Activated naive CD8-positive, alpha-beta T cell treated with anti-CD3 and anti-CD28 coated beads, Interleukin-2, amount 10 ng/mL, durations not matched to agents 7 days and 5 days (primary cell): ENCODE data around the gene NLRP3. TPM values are rescaled to one million over a fixed set of nuclear protein-coding genes. Genes with fewer than 3 reads are reported as not detected.
"Not testable (repeated sequence)": the region's sequence is repeated elsewhere in the genome, so short reads cannot be mapped to it uniquely, and the experiment has no call there.

ENCODE experiments used
- ATAC-seq: fragments of 150-1000 bp; cut with Tn5 transposase; one replicate; pipeline ENCODE4 v1.10.0; 2021; ENCODE audit warnings: low read depth, moderate library complexity
- POLR2A ChIA-PET: fragments of 350-600 bp; sonication (Branson Sonifier 250); formaldehyde crosslinking; loops from one replicate; lab custom pipeline; 2021; ENCODE audit warnings: antibody characterized with exemption; lab: Charles Lee
- DNase-seq: peaks from one replicate; pipeline ENCODE4 v3.0.0; 2021
- H3K27ac Mint-ChIP-seq: one replicate; pipeline ENCODE4 v1.8.0; 2022; ENCODE audit warnings: mild to moderate bottlenecking, mixed read lengths
- H3K27me3 Mint-ChIP-seq: one replicate; pipeline ENCODE4 v1.8.0; 2022; ENCODE audit warnings: mild to moderate bottlenecking, moderate library complexity, mixed read lengths
- H3K36me3 Mint-ChIP-seq: one replicate; pipeline ENCODE4 v1.8.0; 2021; ENCODE audit warnings: mild to moderate bottlenecking, mixed read lengths
- H3K4me1 Mint-ChIP-seq: one replicate; pipeline ENCODE4 v1.8.0; 2021; ENCODE audit warnings: mixed read lengths
- H3K4me3 Mint-ChIP-seq: one replicate; pipeline ENCODE4 v1.8.0; 2022; ENCODE audit warnings: mild to moderate bottlenecking, moderate library complexity, mixed read lengths
- H3K9me3 Mint-ChIP-seq: one replicate; pipeline ENCODE4 v1.8.0; 2021; ENCODE audit warnings: mixed read lengths
- total RNA-seq, 2 experiments: library from RNA; stranded (reverse); gene quantifications; one replicate each; pipeline ENCODE4 v1.2.3, GENCODE V29; 2021

NLRP3 gene
- total RNA-seq, 2 experiments from 2014 or later = 7.0 to 8.9 TPM

DNA sequence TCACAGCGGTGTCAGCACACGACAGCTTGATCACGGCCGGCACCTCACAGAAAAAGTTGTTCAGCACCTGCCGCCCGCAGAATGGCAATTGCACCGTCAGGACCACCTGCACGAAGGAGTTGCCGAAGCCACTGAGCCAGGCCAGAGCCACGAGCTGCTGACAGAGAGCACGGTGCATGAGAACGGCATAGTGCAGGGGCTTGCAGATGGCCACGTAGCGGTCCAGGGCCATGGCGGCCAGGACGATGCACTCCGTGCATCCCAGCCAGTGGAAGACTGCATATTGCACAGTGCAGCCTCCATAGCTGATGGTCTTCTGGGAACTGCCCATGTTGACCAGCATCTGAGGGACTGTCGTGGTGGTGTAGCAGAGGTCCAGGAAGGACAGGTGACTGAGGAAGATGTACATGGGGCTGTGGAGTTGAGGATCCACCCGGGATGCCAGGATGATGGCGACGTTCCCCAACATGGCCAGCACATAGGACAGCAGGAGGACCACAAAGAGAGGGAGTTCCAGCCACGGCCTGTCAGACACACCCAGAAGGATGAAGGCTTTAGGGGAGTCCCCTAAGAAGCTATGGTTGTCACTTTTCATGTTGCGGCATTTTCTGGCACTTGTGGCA is 35.5 kb downstream of the NLRP3 start:
- POLR2A ChIA-PET = no interaction called here
- Mint-ChIP-seq H3K27me3 (peaks cover 2% of the 10 kb centered on the region), H3K9me3 (no peaks in the 10 kb centered on the region), H3K27ac (no peak overlapping the region), H3K4me1 (peaks cover 4% of the 10 kb centered on the region), H3K4me3 (no peak overlapping the region), H3K36me3 (peaks cover 13% of the 10 kb centered on the region)
- ATAC-seq (no peak), DNase-seq (no peak)

DNA sequence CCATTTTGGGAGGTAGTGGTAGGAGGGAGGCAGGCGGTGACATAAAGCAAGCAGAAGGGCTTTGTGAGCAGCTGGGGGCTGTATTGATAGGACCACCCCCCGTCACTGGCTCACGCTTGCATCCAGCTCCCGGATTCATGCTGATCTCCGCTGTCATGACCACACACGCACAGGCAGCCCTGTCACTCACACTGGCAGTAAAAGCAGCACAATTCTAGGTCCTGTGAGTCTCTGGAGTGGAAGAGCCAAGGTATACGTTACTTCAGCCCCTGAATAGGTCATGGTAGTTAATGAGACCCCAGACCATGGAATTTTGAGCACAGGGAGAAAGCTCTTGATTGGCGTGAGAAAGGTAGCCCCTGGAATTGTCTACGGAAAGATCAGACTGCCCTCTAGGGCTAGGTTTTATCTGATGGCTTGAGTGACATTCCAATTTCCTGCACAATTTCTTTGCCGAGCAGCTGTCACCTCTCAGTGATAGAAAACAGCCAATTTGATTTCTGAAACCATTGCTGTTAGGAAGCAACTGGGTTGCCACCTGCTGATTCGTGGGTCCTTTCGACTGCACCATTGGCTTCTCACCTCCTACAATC is 36.6 kb downstream of the NLRP3 start:
- ATAC-seq (no peak), DNase-seq (no peak)
- Mint-ChIP-seq H3K27me3 (peaks cover 2% of the 10 kb centered on the region), H3K27ac (no peak overlapping the region), H3K4me1 (peaks cover 11% of the 10 kb centered on the region), H3K9me3 (no peaks in the 10 kb centered on the region), H3K4me3 (no peak overlapping the region), H3K36me3 (peaks cover 4% of the 10 kb centered on the region)
- POLR2A ChIA-PET = no interaction called here

DNA sequence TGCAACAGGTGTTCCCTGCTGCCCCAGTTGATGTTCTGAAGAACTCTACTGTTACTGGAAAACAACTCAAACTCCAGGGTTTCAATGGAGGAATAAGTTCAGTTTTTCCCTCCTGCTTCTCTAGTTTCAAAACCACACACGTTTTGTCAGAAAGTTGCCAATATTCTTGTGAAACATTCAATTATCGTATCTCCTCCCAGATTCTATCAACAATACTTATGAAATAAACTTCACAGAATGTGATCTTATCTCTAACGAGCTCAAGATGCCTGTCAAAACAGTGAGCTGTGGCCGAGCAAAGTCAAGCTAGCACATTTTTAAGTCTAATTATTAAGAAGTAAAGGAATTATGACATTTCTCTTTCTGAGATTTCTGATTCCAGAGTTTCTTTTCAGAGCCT is 37.3 kb downstream of the NLRP3 start:
- Mint-ChIP-seq H3K9me3 (no peaks in the 10 kb centered on the region), H3K4me1 (peaks cover 16% of the 10 kb centered on the region), H3K36me3 (peaks cover 4% of the 10 kb centered on the region), H3K27ac (no peak overlapping the region), H3K27me3 (peaks cover 2% of the 10 kb centered on the region), H3K4me3 (no peak overlapping the region)
- POLR2A ChIA-PET = no interaction called here
- DNase-seq (no peak), ATAC-seq (no peak)

DNA sequence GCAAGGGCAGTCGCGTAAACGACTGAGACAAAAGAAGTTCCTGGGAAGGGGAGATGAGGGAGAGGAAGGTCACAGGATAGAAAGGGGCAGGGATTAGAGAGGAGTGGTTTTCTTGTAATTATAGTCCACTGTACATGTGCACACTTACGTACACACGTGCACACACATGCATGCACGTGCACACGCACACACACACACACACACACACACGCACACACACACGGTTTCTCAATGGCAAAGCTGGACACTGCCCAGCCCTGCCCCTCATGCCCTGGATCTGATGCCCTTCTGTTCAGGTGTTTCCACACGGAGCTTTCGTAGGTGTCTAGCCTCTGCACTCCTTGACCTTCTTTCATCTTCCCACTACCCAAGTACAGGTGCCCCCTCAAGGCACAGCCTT is 38.0 kb downstream of the NLRP3 start:
- Mint-ChIP-seq H3K36me3 (no peaks in the 10 kb centered on the region), H3K27ac (no peak overlapping the region), H3K9me3 (no peaks in the 10 kb centered on the region), H3K4me3 (no peak overlapping the region), H3K4me1 (peaks cover 16% of the 10 kb centered on the region), H3K27me3 (peaks cover 2% of the 10 kb centered on the region)
- POLR2A ChIA-PET = no interaction called here
- no peak for ATAC-seq
- no peak for DNase-seq

DNA sequence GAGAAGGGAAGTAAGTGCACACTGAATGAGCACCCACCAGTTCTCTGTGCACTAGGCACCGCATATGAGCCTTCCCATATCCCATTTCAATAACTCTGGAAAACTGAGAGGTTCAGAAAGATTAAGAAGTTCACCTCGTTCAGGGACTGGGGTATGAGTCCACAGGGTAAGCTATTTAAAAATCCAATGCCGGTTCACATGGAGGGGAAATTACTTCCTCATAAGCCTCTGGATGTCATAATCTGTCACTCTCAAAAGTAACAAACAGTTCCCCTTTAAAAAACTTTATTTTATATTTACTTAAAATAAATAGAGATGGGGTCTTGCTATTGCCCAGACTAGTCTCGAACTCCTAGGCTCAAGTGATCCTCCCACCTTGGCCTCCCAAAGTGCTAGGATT is 40.0 kb downstream of the NLRP3 start:
- no peak for ATAC-seq
- Mint-ChIP-seq H3K9me3 (no peaks in the 10 kb centered on the region), H3K4me1 (peaks cover 14% of the 10 kb centered on the region), H3K27me3 (peaks cover 4% of the 10 kb centered on the region), H3K36me3 (no peaks in the 10 kb centered on the region), H3K27ac (no peak overlapping the region), H3K4me3 (no peak overlapping the region)
- no peak for DNase-seq
- POLR2A ChIA-PET = no interaction called here

DNA sequence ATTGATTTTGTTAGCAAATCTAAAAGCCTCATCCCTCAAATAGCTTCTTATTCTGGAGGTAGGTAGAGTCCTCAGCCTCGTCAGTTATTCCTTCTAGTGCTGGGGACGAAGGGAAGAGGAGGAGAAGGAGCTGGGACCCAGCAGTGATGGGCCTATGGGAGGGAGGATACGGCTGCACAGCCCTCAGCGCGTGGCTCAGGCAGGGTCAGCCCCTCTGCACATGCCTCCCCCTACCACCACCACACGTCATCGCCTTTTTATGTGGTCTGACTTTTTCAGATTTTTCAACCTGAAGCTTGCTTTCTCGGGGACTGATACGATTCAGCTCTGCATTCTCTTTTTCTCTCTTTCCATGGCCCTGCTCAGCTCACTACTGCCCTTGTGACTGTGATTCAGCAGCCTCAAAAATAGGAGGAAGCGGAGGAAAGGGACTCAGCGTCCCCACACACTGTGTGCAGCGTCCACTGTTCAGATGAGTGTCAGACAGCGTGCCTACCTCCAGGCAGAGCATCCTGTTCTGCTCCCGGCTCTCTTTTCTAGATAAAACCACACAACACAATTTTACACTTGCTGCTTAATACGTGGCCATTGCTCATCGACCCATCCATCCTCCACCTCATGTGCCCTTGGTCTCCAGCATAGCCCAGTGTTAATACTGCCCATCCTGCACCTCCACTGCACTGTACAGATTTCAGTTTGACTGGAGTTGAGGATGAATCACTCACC is 41.1 kb downstream of the NLRP3 start:
- Mint-ChIP-seq H3K9me3 (no peaks in the 10 kb centered on the region), H3K27me3 (peaks cover 4% of the 10 kb centered on the region), H3K4me3 (peak overlapping the region; percentile 49), H3K4me1 (peaks cover 14% of the 10 kb centered on the region), H3K36me3 (no peaks in the 10 kb centered on the region), H3K27ac (peak overlapping the region; percentile 39)
- POLR2A ChIA-PET = no interaction called here
- DNase-seq (peak; percentile 30), ATAC-seq (peak; percentile 87)

DNA sequence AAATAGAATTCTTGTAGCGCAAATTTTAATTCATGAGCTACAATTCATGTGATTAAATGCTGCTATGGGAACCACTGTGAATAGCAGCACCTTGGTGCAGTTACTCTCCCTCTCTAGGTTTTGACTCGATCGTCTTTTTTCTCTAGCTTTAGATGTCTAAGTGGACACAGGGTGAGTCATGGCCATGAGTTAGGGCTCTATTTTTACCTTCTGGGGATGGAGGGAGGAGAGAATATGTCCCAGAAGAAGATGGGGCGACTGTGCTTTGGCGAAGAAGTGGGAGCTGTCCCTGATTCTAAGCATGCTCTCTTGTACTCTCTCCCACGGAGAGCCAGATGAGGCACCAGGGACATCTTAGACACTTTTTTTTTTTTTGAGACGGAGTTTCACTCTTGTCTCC is 43.5 kb downstream of the NLRP3 start:
- no peak overlapping the region for H3K4me3 Mint-ChIP-seq
- peaks cover 14% of the 10 kb centered on the region for H3K4me1 Mint-ChIP-seq
- ATAC-seq (no peak), DNase-seq (no peak)
- no peak overlapping the region for H3K27ac Mint-ChIP-seq
- peaks cover 2% of the 10 kb centered on the region for H3K36me3 Mint-ChIP-seq
- H3K27me3 Mint-ChIP-seq = peaks cover 2% of the 10 kb centered on the region
- H3K9me3 Mint-ChIP-seq = peaks cover 1% of the 10 kb centered on the region
- POLR2A ChIA-PET = no interaction called here

DNA sequence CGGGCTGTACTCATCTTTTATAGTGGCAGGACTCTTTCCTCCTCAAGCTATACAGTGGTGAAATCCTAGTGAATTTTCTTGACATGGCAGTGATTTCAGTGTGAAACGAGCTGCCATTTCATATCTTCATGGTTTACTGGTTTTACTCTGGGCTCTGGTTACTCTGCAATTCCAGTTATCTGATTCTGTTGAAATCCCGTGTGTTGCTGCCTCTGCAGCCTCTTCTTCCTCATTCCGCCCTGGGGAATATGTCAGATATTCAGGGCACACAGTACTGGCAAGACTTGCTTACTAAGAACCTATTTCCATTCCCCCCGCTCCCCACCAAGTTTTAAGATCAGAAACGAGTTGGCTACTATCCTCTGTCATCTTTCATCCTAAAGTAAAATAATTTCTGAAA is 49.8 kb downstream of the NLRP3 start:
- DNase-seq = no peak

DNA sequence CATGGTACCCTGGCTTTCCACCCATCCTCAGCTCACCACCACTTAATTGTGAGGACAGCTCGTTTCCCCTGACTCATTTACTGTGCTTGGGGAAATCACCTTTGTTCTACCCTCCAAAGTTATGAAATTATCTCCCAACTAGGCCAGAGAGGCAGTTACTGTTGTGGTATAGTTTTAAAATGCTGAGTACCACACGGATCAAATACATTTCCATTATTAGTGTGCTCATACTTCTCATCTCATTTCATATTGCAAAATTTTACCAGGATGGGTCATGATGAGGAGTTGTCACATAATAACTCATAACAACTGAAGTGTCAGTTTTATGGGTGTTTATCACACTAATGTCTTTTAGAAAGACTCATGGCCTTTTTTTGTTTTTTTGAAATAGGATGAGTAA is 51.2 kb downstream of the NLRP3 start:
- Mint-ChIP-seq H3K27me3 (peaks cover 2% of the 10 kb centered on the region), H3K27ac (no peak overlapping the region), H3K4me3 (no peak overlapping the region), H3K9me3 (peaks cover 1% of the 10 kb centered on the region), H3K36me3 (peaks cover 2% of the 10 kb centered on the region), H3K4me1 (no peaks in the 10 kb centered on the region)
- ATAC-seq = no peak
- POLR2A ChIA-PET = no interaction called here
- DNase-seq = no peak

More for the DNA sequence above, 49.8 kb downstream of the NLRP3 start:
- POLR2A ChIA-PET = no interaction called here
- no peak overlapping the region for H3K27ac Mint-ChIP-seq
- no peaks in the 10 kb centered on the region for H3K4me1 Mint-ChIP-seq
- no peak for ATAC-seq
- peaks cover 2% of the 10 kb centered on the region for H3K36me3 Mint-ChIP-seq
- peaks cover 1% of the 10 kb centered on the region for H3K9me3 Mint-ChIP-seq
- peaks cover 2% of the 10 kb centered on the region for H3K27me3 Mint-ChIP-seq
- no peak overlapping the region for H3K4me3 Mint-ChIP-seq

DNA sequence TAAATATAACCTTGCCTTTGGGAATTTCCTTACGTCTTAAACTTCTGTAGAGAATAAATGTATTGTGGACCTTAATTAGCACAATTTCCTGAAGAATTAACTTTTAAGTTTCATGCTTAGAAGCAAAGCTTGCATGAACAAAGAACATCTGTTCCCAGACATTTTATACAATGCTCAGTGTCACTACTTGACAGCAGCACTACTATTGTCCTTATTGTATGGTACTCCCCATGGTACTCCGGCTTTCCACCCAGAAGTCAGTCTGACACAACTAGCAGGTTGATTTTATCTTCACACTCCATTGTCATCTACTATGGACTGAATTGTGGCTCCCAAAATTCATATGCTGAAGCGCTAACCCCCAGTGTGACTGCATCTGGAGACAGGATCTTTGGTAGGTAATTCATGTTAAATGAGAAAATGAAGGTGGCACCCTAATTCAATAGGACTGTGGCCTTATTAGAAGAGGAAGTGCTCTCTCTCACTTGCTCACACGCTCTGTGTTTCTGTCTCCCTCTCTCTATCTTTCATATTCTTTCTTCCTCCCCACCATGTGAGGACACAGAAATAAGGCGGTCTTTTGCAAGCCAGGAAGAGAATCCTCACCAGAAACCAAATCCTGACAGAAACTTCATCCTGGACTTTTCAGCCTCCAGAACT is 52.6 kb downstream of the NLRP3 start:
- no peak overlapping the region for H3K27ac Mint-ChIP-seq
- peaks cover 9% of the 10 kb centered on the region for H3K27me3 Mint-ChIP-seq
- POLR2A ChIA-PET = no interaction called here
- ATAC-seq (no peak), DNase-seq (no peak)
- H3K36me3 Mint-ChIP-seq = no peaks in the 10 kb centered on the region
- H3K4me1 Mint-ChIP-seq = no peaks in the 10 kb centered on the region
- no peak overlapping the region for H3K4me3 Mint-ChIP-seq
- H3K9me3 Mint-ChIP-seq = no peaks in the 10 kb centered on the region

DNA sequence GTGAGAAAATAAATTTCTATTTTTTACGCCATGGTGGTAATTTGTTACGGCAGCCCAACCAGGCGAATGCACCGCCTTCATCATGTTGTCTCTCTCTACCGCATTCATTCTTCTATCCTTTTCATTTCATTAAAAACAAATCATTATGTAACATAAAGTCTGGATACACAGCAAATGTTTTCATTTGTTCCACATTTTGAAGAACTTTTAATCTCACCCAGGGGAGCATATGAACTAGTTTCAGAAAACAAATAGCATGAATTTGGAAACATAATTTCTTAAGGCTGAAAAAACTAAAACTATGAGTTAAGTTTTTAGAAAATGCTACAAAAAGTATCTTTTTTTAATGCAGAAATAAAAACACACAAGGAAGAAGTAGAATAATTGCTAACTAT is 53.2 kb downstream of the NLRP3 start:
- Mint-ChIP-seq H3K36me3 (no peaks in the 10 kb centered on the region), H3K27me3 (peaks cover 9% of the 10 kb centered on the region), H3K27ac (no peak overlapping the region), H3K4me3 (no peak overlapping the region), H3K4me1 (no peaks in the 10 kb centered on the region), H3K9me3 (no peaks in the 10 kb centered on the region)
- POLR2A ChIA-PET = no interaction called here
- ATAC-seq (no peak), DNase-seq (no peak)

DNA sequence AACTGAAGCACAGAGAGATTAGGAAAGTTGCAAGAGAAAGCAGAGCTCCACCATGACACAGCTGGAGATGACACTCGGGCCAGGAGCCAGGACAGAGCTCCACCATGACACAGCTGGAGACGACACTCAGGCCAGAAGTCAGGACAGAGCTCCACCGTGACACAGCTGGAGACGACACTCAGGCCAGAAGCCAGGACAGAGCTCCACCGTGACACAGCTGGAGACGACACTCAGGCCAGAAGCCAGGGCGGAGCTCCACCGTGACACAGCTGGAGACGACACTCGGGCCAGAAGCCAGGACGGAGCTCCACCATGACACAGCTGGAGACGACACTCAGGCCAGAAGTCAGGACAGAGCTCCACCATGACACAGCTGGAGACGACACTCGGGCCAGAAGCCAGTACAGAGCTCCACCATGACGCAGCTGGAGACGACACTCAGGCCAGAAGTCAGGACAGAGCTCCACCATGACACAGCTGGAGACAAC is 55.0 kb downstream of the NLRP3 start:
- H3K27ac Mint-ChIP-seq, H3K9me3 Mint-ChIP-seq, H3K4me1 Mint-ChIP-seq, H3K36me3 Mint-ChIP-seq, ATAC-seq, H3K4me3 Mint-ChIP-seq, DNase-seq, H3K27me3 Mint-ChIP-seq: not testable (repeated sequence)
- POLR2A ChIA-PET = interaction anchor here (0.6 kb wide), 1 partner anchor 193 kb away, joined by 3 read pairs; no protein-coding TSS in a partner anchor

DNA sequence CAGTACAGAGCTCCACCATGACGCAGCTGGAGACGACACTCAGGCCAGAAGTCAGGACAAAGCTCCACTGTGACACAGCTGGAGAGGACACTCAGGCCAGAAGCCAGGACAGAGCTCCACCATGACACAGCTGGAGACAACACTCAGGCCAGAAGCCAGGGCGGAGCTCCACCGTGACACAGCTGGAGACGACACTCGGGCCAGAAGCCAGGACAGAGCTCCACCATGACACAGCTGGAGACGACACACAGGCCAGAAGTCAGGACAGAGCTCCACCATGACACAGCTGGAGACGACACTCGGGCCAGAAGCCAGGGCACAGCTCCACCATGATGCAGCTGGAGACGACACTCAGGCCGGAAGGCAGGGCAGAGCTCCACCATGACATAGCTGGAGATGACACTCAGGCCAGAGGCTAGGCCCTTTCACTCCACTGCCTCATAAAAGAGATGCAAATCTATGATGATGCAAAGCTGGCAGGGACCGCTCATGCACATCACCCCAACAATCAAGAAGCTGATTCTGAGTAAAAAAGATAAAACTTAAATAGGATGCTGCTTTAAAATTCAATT is 55.6 kb downstream of the NLRP3 start:
- no peaks in the 10 kb centered on the region for H3K9me3 Mint-ChIP-seq
- DNase-seq (no peak), ATAC-seq (no peak)
- H3K4me3 Mint-ChIP-seq = no peak overlapping the region
- H3K27ac Mint-ChIP-seq = no peak overlapping the region
- H3K4me1 Mint-ChIP-seq = no peaks in the 10 kb centered on the region
- POLR2A ChIA-PET = no interaction called here
- no peaks in the 10 kb centered on the region for H3K36me3 Mint-ChIP-seq
- peaks cover 7% of the 10 kb centered on the region for H3K27me3 Mint-ChIP-seq
